T follicular helper cell (primary cell): Measurements from ENCODE around the gene PSMA8.
"Not testable (repeated sequence)": the region's sequence is repeated elsewhere in the genome, so short reads cannot be mapped to it uniquely, and the experiment has no call there.

Experiments
- DNase-seq: peaks from one replicate; pipeline ENCODE4 v3.0.0-alpha.2; 2020; ENCODE audit warnings: low read depth

Gene PSMA8

GRCh38 chr18:26175481-26175880 is 41.8 kb downstream of the PSMA8 start:
- DNase-seq, result no peak

- DNase-seq, result no peak
Measured at GRCh38 chr18:26176134-26176533, 42.5 kb downstream of the PSMA8 start.

- DNase-seq, result no peak
Measured at GRCh38 chr18:26181343-26181826, 47.7 kb downstream of the PSMA8 start.

GRCh38 chr18:26183395-26184112 is 49.9 kb downstream of the PSMA8 start:
- DNase-seq, result no peak

GRCh38 chr18:26185267-26185666 is 51.6 kb downstream of the PSMA8 start:
- DNase-seq, result no peak

- no peak for DNase-seq
Measured at GRCh38 chr18:26190506-26190905, 56.8 kb downstream of the PSMA8 start.

- no peak for DNase-seq
Measured at GRCh38 chr18:26192233-26192632, 58.6 kb downstream of the PSMA8 start.

GRCh38 chr18:26196605-26197004 is 62.9 kb downstream of the PSMA8 start:
- no peak for DNase-seq

- DNase-seq, result not testable (repeated sequence)
Measured at GRCh38 chr18:26202001-26202400, 68.3 kb downstream of the PSMA8 start.

GRCh38 chr18:26205318-26205717 is 71.6 kb downstream of the PSMA8 start:
- DNase-seq, result no peak

GRCh38 chr18:26206488-26206887 is 72.8 kb downstream of the PSMA8 start:
- DNase-seq, result no peak

GRCh38 chr18:26207937-26208336 is 74.3 kb downstream of the PSMA8 start:
- no peak for DNase-seq

- no peak for DNase-seq
Measured at GRCh38 chr18:26208977-26209376, 75.3 kb downstream of the PSMA8 start.

GRCh38 chr18:26210147-26210546 is 76.5 kb downstream of the PSMA8 start:
- no peak for DNase-seq

- peak; percentile 37 for DNase-seq
Measured at GRCh38 chr18:26215247-26215970, 81.7 kb downstream of the PSMA8 start.

GRCh38 chr18:26225022-26225693 is 91.5 kb downstream of the PSMA8 start:
- no peak for DNase-seq

- no peak for DNase-seq
Measured at GRCh38 chr18:26225915-26226228, 92.2 kb downstream of the PSMA8 start.

GRCh38 chr18:26226229-26227050 is 92.8 kb downstream of the PSMA8 start, which contains the start of gene TAF4B:
TAF4B (plus strand) TSS chr18:26226445; CDS start chr18:26226934, 489 bp downstream.
- peak; percentile 88 for DNase-seq

GRCh38 chr18:26227051-26227670 is 93.5 kb downstream of the PSMA8 start:
- DNase-seq, result no peak

- DNase-seq, result no peak
Measured at GRCh38 chr18:26228562-26229260, 95.0 kb downstream of the PSMA8 start.

- DNase-seq, result no peak
Measured at GRCh38 chr18:26230497-26230896, 96.8 kb downstream of the PSMA8 start.
